ENCODE measurements around the gene TRUB2. TPM values are rescaled to one million over a fixed set of nuclear protein-coding genes. Genes with fewer than 3 reads are reported as not detected.

TRUB2 gene
- total RNA-seq, 1 experiment from 2014 or later, result 42.1 TPM

DNA sequence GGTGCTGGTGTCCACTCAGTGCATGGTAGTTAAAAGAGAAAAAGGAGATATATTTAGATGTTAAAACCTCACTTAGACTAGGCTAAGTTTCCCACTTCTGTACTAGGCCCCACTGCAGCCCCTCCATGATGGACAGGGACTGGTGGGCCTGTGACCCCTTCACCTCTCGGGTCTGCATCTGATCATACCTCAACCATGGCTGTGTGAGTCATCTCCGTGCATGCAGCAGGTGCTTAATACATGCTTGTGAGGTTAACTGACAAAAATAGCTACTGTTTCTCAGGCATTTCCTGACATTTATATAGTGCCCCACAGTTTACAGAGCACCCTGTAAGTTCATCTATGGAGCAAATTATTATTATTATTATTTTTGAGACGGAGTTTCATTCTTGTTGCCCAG lies 40.5 kb upstream of the TRUB2 start:
- Histone ChIP-seq H3K27me3 (ENCODE audit: insufficient read depth, low read length) (no peaks in the 10 kb centered on the region), H3K9me3 (ENCODE audit: control insufficient read depth in 1 of 2, insufficient read depth in 1 of 2, low read depth in 1 of 2, low read length in 2 of 2) (no peaks in the 10 kb centered on the region), H2AFZ (ENCODE audit: low read depth, low read length, poor library complexity, severe bottlenecking) (no peak overlapping the region), H3K4me2 (ENCODE audit: low read length) (peak overlapping the region; percentile 73; the same call in 1 of the 2 replicates), H3K4me3 (replicated peaks in 1 of 2; ENCODE audit: low read depth in 1 of 2, low read length in 2 of 2) (no peak overlapping the region), H3K79me2 (ENCODE audit: insufficient read depth, low read length) (no peaks in the 10 kb centered on the region), H3K36me3 (ENCODE audit: control insufficient read depth in 1 of 2, insufficient read depth in 2 of 2, low read length in 2 of 2) (no peaks in the 10 kb centered on the region), H3K9me2 (ENCODE audit: insufficient read depth) (no peaks in the 10 kb centered on the region), H3K9ac (ENCODE audit: low read length) (0 out of 2 replicates have a peak overlapping the region, but pooled peaks have one; percentile 14), H4K20me1 (ENCODE audit: insufficient read depth) (no peaks in the 10 kb centered on the region), H3K4me1 (ENCODE audit: control insufficient read depth in 1 of 2, insufficient read depth in 2 of 2, low read length in 2 of 2) (peaks cover 7 to 28% of the 10 kb centered on the region in 2 experiments; a peak in 3 of 4 replicates), H3K27ac (ENCODE audit: low read depth, low read length) (peak overlapping the region; percentile 29; the same call in 1 of the 2 replicates)
- intact Hi-C loops (cut with micrococcal nuclease), result loop anchor here (1.0 kb wide), 2 partner anchors 50 to 67 kb away; no protein-coding TSS in a partner anchor
- DNase-seq (ENCODE audit: low read depth, low spot score), result no peak
- no peak for ATAC-seq
- BruUV-seq (replicated peaks), result no TSS peak
- CTCF ChIA-PET, result interaction anchor here (0.9 to 4.6 kb wide), 13 partner anchors 8 to 273 kb away, joined by 3 to 33 read pairs (median 6); partner anchors contain the start of genes CERCAM and URM1
- TF ChIP-seq EGR1 (IDR thresholded peaks at IDR 0.05; ENCODE audit: low read depth) (no peak), SP1 (IDR thresholded peaks at IDR 0.05; ENCODE audit: low read depth) (no peak), SRF (IDR thresholded peaks at IDR 0.05; ENCODE audit: low read depth) (no peak), CBX3 (IDR thresholded peaks at IDR 0.05; ENCODE audit: low read depth) (no peak), JUND (IDR thresholded peaks at IDR 0.05) (no peak), ZFX (IDR thresholded peaks at IDR 0.05) (no peak), YY1 (IDR thresholded peaks at IDR 0.05; ENCODE audit: extremely low read depth, insufficient replicate concordance, low read depth, low read length) (no peak), ELF1 (IDR thresholded peaks at IDR 0.05; ENCODE audit: borderline replicate concordance, low read depth) (no peak), EZH2phosphoT487 (IDR thresholded peaks at IDR 0.05; ENCODE audit: borderline replicate concordance) (no peak)
- TF ChIP-seq, protein P1, sequence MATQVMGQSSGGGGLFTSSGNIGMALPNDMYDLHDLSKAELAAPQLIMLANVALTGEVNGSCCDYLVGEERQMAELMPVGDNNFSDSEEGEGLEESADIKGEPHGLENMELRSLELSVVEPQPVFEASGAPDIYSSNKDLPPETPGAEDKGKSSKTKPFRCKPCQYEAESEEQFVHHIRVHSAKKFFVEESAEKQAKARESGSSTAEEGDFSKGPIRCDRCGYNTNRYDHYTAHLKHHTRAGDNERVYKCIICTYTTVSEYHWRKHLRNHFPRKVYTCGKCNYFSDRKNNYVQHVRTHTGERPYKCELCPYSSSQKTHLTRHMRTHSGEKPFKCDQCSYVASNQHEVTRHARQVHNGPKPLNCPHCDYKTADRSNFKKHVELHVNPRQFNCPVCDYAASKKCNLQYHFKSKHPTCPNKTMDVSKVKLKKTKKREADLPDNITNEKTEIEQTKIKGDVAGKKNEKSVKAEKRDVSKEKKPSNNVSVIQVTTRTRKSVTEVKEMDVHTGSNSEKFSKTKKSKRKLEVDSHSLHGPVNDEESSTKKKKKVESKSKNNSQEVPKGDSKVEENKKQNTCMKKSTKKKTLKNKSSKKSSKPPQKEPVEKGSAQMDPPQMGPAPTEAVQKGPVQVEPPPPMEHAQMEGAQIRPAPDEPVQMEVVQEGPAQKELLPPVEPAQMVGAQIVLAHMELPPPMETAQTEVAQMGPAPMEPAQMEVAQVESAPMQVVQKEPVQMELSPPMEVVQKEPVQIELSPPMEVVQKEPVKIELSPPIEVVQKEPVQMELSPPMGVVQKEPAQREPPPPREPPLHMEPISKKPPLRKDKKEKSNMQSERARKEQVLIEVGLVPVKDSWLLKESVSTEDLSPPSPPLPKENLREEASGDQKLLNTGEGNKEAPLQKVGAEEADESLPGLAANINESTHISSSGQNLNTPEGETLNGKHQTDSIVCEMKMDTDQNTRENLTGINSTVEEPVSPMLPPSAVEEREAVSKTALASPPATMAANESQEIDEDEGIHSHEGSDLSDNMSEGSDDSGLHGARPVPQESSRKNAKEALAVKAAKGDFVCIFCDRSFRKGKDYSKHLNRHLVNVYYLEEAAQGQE (IDR thresholded peaks at IDR 0.05; ENCODE audit: low read depth), result no peak
- POLR2A ChIA-PET, result interaction anchor here (1.1 to 1.5 kb wide), 3 partner anchors 8 to 87 kb away, joined by 3 to 4 read pairs (median 3); partner anchors contain the start of genes GOLGA2, SWI5 and URM1
- RAD21 ChIA-PET (ENCODE audit: low non-redundant PET in 1 of 2, low total read pairs in 2 of 2, uncharacterized antibody in 2 of 2, unreplicated experiment in 2 of 2), result interaction anchor here (0.5 to 1.4 kb wide), 4 partner anchors 57 to 76 kb away, joined by 3 to 8 read pairs (median 4); partner anchors contain the start of gene CERCAM (in 1 of the 2)

All from HCT116 (cell line).